Superior temporal gyrus (tissue), 1 donor: ENCODE measurements around the gene ALPG.

Experiments used
- DNase-seq: peaks from one replicate; pipeline ENCODE4 v3.0.0-alpha.2; 2016; ENCODE audit errors: extremely low spot score

ALPG gene

DNA sequence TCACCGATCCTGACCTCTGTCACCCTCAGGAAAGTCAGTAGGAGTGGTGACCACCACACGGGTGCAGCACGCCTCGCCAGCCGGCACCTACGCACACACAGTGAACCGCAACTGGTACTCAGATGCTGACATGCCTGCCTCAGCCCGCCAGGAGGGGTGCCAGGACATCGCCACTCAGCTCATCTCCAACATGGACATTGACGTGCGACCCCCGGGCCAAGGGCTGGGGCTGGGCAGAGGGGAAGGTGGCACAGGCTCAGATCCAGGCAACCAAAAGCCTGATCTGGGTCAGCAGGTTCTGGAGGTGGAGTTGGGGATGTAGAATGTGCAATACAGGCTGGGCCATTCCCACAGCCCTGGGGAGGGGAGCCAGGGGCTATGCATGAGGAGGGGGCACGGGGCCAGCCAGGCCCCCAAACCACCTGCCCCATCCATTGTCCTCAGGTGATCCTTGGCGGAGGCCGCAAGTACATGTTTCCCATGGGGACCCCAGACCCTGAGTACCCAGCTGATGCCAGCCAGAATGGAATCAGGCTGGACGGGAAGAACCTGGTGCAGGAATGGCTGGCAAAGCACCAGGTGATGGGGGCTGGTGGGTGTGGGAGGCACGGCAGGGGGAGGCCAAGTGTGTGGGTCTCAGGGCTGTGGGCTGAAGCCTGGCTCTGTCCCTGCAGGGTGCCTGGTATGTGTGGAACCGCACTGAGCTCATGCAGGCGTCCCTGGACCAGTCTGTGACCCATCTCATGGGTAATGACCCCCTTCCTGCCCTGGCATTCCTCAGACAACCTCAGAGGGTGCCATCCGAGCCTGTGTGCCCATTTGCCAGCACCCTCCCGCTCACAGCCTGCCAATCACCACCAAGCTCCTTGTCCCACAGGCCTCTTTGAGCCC, 50.7 kb downstream of the ALPG start:
- no peak for DNase-seq

GRCh38 chr2:232458051-232458660, 51.5 kb downstream of the ALPG start:
- no peak for DNase-seq

GRCh38 chr2:232458661-232459418, 52.2 kb downstream of the ALPG start:
- DNase-seq = no peak

- DNase-seq = no peak
Observed at GRCh38 chr2:232459419-232460035, 52.9 kb downstream of the ALPG start.

DNA sequence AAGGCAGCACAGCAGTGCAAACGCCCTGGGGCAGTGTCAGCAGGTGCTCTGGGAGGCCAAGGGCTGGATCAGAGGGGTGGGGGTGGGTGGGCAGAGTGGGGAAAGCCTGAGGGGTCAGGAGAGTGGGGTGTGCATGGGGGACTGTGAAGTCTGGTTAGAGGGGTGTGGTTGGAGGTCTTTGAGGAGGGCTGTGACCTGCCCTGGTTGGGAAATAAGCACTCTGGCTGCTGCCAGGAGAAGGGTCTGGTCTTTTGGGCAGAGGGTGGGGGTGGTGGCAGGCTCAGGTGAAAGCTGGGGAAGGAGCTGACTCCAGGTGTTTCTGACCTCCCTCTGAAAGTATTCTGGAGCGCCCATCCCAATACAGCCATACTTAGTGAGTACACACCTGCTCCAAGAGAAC, 53.5 kb downstream of the ALPG start:
- DNase-seq = no peak
